ENCODE results near the gene PBX2. TPM values are rescaled to one million over a fixed set of nuclear protein-coding genes. Genes with fewer than 3 reads are reported as not detected.
"Not testable (repeated sequence)": the region's sequence is repeated elsewhere in the genome, so short reads cannot be mapped to it uniquely, and the experiment has no call there.

The PBX2 gene
- total and polyA plus RNA-seq, 2 of the 4 experiments (the other 2 are of a cell fraction): 17.7 to 56.8 TPM

DNA sequence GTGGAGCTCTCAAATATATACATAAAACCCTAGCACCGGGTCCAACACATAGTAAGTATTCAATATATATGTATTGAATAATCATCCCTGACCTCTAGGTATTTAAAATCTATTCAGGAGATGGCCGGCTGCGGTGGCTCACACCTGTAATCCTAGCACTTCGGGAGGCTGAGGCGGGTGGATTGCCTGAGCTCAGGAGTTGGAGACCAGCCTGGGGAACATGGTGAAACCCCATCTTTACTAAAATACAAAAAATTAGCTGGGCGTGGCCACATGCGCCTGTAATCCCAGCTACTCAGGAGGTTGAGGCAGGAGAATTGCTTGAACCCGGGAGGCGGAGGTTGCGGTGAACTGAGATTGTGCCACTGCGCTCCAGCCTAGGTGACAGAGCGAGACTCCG, 3.1 kb upstream of the PBX2 start:
- H2AK5ac ChIP-seq (ENCODE audit: low read depth, low read length): peak overlapping the region; percentile 74
- H2BK5ac ChIP-seq (ENCODE audit: low read depth, low read length, poor library complexity, severe bottlenecking): peak overlapping the region; percentile 95
- H3K23ac ChIP-seq (ENCODE audit: low read depth, low read length): peak overlapping the region; percentile 94; the same call in 1 of the 2 replicates
- H3K36me3 ChIP-seq (ENCODE audit: control insufficient read depth, insufficient read depth, low read length); H3K9me3 ChIP-seq (ENCODE audit: control insufficient read depth, insufficient read depth, low read length); DNase-seq; POLR2A ChIA-PET (ENCODE audit: unreplicated experiment); H3K27me3 ChIP-seq (ENCODE audit: control insufficient read depth, insufficient read depth, low read length); H3K4me3 ChIP-seq (ENCODE audit: insufficient read depth, low read depth, low read length); BruUV-seq (replicated peaks); H4K20me1 ChIP-seq (ENCODE audit: insufficient read depth, low read length); H3K4me2 ChIP-seq (ENCODE audit: low read depth, low read length); intact Hi-C loops (cut with micrococcal nuclease); CTCF ChIA-PET; dilution Hi-C loops (cut with HindIII; ENCODE audit: low sequenced_read_pairs, unreplicated experiment); ATAC-seq (ENCODE audit: low read depth): not testable (repeated sequence)
- peak overlapping the region; percentile 42; the same call in 1 of the 2 replicates for H3K56ac ChIP-seq (ENCODE audit: extremely low read depth, insufficient read depth, low read length)
- WGBS, 2 experiments (ENCODE audit: extremely low coverage in 2 of 2, insufficient read length in 1 of 2): no CpG with 5 or more reads among the region's 13 CpGs
- H4K5ac ChIP-seq (ENCODE audit: low read depth, low read length): peak overlapping the region; percentile 100
- peak overlapping the region; percentile 90; the same call in 2 of the 3 replicates for H2BK15ac ChIP-seq (ENCODE audit: low read depth, low read length)
- peak overlapping the region; percentile 92 for H3K27ac ChIP-seq (ENCODE audit: insufficient read depth, low read length)
- H3K4ac ChIP-seq (ENCODE audit: low read depth, low read length): peak overlapping the region; percentile 98
- H2BK20ac ChIP-seq (ENCODE audit: low read depth, low read length): peak overlapping the region; percentile 84; the same call in 1 of the 2 replicates
- H4K8ac ChIP-seq (ENCODE audit: low read depth in 2 of 2, low read length in 2 of 2): peak overlapping the region; percentile 77 to 97
- H3K9ac ChIP-seq (ENCODE audit: low read depth, low read length): peak overlapping the region; percentile 58
- peak overlapping the region; percentile 96 for H3K14ac ChIP-seq (replicated peaks; ENCODE audit: low read depth, low read length)
- peak overlapping the region; percentile 98 for H3K18ac ChIP-seq (ENCODE audit: low read depth, low read length)
- peak overlapping the region; percentile 86 for H4K91ac ChIP-seq (ENCODE audit: insufficient read depth, low read depth, low read length)
- peak overlapping the region; percentile 85 for H2AK9ac ChIP-seq (replicated peaks; ENCODE audit: low read depth, low read length, poor library complexity)
- H3K9me1 ChIP-seq (ENCODE audit: insufficient read depth, low read length): peaks cover 25% of the 10 kb centered on the region
- peak overlapping the region; percentile 88 for H2AFZ ChIP-seq (replicated peaks; ENCODE audit: low read length, poor library complexity)
- H3K4me1 ChIP-seq (ENCODE audit: control insufficient read depth, insufficient read depth, low read length): peaks cover 15% of the 10 kb centered on the region
- peak overlapping the region; percentile 93 for H2BK120ac ChIP-seq (ENCODE audit: low read depth, low read length)
- H3K79me1 ChIP-seq (ENCODE audit: low read depth in 1 of 2, low read length in 2 of 2): peaks cover 18 to 56% of the 10 kb centered on the region in 2 experiments
- in situ Hi-C loops (cut with MboI; ENCODE audit: low sequenced_read_pairs): loop anchor here (5.0 to 25.0 kb wide), 2 partner anchors 76 to 769 kb away; partner anchors contain the start of genes BRD2 and HLA-DMA
